ENCODE measurements around the gene RFNG.

Gene RFNG

DNA sequence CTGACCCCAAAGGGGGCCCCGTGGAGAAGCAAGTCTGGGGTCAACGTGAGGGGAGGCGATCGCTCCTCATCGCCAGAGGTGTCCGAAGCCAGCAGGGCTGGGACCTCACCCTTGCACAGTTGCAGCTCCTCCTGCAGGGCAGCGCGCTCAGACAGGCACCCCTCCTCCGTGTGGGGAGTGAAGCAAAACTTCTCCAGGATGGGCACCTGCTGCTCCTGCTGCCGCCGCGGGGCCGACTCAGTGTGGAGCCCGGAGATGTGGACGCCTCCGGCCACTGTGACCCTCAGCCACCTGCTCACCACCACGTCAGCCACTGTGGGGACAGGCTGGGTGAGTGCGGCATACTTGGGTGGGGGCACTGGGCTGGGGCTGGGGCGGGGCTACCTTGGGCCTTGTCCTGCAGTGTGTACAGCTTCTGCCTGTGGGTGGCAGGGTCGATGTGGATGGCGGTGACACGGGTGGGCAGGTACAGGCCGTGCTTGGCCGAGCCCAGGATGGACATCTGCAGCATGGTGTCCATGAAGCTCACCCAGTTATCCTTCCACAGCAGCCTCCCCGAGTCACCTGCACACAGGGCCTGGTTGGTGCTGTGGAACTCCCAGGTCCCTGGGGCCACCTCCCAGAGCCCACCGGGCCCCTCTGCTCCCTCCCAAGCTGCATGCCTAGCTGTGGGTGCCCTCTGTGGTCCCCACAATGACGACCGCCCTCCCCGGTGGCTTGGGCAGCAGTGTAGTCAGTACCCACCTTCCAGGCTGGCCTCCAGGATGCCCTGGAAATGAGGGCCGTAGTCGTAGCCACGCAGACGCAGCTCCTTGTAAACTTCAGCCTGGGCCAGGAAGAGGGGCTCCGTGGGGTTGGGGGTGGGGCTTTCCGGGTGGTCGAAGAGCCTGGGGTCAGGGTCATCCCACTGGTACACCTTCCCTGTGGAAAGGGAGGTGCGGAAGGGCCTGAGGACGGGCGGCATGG lies 35.6 kb upstream of the RFNG start:
- no peaks in the 10 kb centered on the region for H3K27me3 Mint-ChIP-seq (ENCODE audit: low read depth)
- TF ChIP-seq, protein P1, sequence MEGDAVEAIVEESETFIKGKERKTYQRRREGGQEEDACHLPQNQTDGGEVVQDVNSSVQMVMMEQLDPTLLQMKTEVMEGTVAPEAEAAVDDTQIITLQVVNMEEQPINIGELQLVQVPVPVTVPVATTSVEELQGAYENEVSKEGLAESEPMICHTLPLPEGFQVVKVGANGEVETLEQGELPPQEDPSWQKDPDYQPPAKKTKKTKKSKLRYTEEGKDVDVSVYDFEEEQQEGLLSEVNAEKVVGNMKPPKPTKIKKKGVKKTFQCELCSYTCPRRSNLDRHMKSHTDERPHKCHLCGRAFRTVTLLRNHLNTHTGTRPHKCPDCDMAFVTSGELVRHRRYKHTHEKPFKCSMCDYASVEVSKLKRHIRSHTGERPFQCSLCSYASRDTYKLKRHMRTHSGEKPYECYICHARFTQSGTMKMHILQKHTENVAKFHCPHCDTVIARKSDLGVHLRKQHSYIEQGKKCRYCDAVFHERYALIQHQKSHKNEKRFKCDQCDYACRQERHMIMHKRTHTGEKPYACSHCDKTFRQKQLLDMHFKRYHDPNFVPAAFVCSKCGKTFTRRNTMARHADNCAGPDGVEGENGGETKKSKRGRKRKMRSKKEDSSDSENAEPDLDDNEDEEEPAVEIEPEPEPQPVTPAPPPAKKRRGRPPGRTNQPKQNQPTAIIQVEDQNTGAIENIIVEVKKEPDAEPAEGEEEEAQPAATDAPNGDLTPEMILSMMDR (IDR thresholded peaks at IDR 0.05; ENCODE audit: unreplicated experiment in 3 of 3), result no peak
- H3K4me3 Mint-ChIP-seq, result no peak overlapping the region
- H3K9me3 Mint-ChIP-seq, result no peaks in the 10 kb centered on the region
- H3K4me1 Mint-ChIP-seq, result no peaks in the 10 kb centered on the region
- peaks cover 7% of the 10 kb centered on the region for H3K36me3 Mint-ChIP-seq (ENCODE audit: low read depth)
- no peak overlapping the region for H3K27ac Mint-ChIP-seq

DNA sequence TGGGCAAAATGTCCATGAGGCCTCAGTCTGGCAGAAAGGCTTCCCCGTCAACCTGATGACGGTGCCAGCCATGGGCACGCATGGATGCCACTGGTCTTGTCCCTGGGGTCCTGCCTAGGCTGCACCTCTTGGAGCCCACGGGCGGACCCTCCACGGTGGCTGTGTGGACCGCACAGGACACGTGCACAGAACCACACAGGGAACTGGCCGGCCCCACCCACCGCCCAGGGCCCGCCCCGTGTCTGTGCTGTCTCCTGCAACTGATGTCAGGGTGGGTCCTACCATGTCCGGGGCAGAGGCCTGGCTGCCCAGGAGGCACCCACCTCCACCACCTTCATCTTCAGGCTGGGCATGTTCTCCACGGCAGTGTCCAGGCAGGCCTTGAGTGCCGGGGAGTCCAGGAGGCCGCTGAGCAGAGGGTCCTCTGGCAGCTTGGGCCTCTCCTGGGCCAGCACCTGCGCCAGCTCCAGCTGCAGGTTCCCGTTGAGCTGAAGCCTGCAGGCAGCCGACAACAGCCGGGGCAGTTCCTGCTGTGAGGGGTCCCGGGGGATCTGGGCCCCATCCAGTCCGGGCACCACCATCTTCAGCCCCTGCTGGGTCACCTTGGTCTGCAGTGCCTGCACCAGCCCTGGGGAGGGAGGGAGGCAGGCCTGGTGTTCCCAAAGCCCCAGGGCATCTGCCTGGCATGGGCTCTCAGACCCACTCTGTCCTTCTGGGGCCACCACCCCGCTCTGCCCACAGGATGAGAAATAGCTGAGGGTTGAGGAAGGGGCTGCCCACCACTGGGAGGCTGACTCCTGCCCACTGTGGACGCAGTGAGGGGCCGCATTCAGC lies 34.5 kb upstream of the RFNG start:
- Mint-ChIP-seq H3K27me3 (ENCODE audit: low read depth) (no peaks in the 10 kb centered on the region), H3K4me1 (no peaks in the 10 kb centered on the region), H3K9me3 (no peaks in the 10 kb centered on the region), H3K27ac (no peak overlapping the region), H3K4me3 (no peak overlapping the region), H3K36me3 (ENCODE audit: low read depth) (peaks cover 7% of the 10 kb centered on the region)
- TF ChIP-seq, protein P1 (IDR thresholded peaks at IDR 0.05; ENCODE audit: unreplicated experiment in 3 of 3), result no peak

DNA sequence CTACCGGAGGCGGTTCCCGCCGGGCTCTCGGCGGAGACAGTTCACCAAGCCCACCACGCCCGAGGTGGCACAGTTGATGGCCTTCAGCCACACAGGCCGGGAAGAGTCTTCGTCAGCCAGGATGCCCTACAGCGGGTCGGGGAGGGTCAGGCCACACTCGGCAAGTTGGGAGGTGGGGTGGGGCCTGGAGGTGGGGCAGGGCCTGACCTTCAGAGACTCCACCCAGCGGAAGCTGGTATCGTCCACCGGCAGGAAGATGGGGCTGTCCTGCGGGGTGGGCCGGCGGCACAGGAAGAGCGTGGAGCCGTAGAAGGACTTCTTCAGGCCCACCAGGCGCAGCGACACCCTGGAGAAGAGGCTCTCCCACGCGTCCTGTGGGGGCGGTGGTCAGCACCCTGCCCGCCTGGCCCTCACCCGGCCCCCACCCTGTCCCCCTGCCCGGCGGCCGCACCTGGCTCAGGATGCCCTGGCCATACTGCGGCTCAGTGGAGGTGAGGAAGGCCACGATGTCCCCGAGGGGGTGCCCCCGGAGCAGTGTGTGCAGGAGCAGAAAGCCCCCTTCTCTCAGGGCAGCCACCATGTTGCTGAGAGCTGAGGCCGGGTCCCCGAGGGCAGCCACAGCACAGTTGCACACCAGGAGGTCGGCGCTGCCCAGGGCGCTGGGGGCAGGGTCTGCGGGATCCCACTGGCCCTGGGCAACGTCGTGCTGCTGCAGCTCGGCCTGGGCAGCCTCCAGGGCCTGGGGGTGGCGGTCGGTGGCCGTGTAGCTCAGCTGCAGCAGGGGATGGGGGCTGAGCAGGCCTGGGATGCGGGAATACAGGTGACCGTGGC lies 33.6 kb upstream of the RFNG start:
- TF ChIP-seq, protein P1 (IDR thresholded peaks at IDR 0.05; ENCODE audit: unreplicated experiment in 3 of 3), result no peak
- Mint-ChIP-seq H3K4me1 (no peaks in the 10 kb centered on the region), H3K36me3 (ENCODE audit: low read depth) (peaks cover 7% of the 10 kb centered on the region), H3K4me3 (no peak overlapping the region), H3K27me3 (ENCODE audit: low read depth) (no peaks in the 10 kb centered on the region), H3K27ac (no peak overlapping the region), H3K9me3 (no peaks in the 10 kb centered on the region)

DNA sequence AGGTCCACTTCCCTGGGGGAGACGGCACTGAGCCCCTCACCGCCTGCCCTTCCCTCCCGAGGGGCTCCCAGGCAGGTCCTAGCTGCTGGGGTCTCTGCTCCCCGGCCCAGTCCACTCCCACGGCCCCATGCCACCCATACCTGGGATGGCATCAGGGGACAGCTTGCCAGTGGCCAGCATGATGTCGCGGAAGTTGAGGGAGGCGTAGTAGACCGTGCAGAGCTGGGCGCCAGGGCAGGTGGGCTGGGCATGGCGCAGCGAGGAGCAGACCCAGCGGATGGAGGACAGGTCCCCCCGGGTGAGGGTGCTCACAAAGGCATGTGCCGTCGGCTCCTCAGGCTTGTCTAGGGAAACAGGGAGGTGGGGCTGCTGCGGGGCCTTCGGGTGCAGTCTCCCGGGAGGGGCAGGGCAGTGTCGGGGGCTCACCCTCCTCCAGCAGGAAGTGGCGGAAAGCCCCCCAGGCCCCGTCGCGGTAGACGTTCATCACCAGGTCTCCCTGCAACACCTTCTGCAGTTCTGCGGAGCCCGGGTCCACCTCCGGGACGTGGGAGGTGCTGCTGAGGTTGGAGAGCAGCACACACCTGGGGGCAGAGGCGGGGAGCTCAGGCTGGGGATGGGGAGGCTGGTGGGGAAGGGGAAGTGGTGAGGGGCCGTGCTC lies 32.9 kb upstream of the RFNG start:
- Mint-ChIP-seq H3K4me1 (no peaks in the 10 kb centered on the region), H3K27ac (no peak overlapping the region), H3K9me3 (no peaks in the 10 kb centered on the region), H3K36me3 (ENCODE audit: low read depth) (peaks cover 11% of the 10 kb centered on the region), H3K27me3 (ENCODE audit: low read depth) (no peaks in the 10 kb centered on the region), H3K4me3 (no peak overlapping the region)
- TF ChIP-seq, protein P1 (IDR thresholded peaks at IDR 0.05; ENCODE audit: unreplicated experiment in 3 of 3), result no peak

Data from nephron (organoid).